K562 (cell line): Measurements from ENCODE around the gene GRB10. TPM values are rescaled to one million over a fixed set of nuclear protein-coding genes. Genes with fewer than 3 reads are reported as not detected.

Experiments used
- ATAC-seq: fragments of 200-7000 bp; cut with Tn5 transposase; 3 replicates; pipeline ENCODE4 v1.9.1; 2020; ENCODE audit warnings: moderate library complexity
- BruUV-seq: library from RNA; stranded (reverse); fragments of 400-500 nt; replicated peaks from 2 replicates; lab custom pipeline; 2021; lab: Mats Ljungman, UMichigan
- CTCF ChIA-PET: fragments of 300-600 bp; formaldehyde crosslinking; extraction: SDS; loops from one replicate; lab custom pipeline; 2021; ENCODE audit warnings: low intra/inter-chr PET ratio; lab: Yijun Ruan, JAX
- POLR2A ChIA-PET: fragments of 300-600, 350-650 bp; sonication (Branson Sonifier 250); formaldehyde crosslinking; extraction: SDS; loops from one replicate; lab custom pipeline; 2021; ENCODE audit warnings: antibody characterized with exemption, inconsistent platforms; lab: Yijun Ruan, JAX
- DNase-seq, 4 experiments: peaks; one replicate each; pipeline versions ENCODE4 v3.0.0 to v3.0.0-alpha.2; 2011 to 2018; ENCODE audit warnings: low spot score in 3 of 4, mixed read lengths in 3 of 4; ENCODE audit errors: extremely low read depth in 1 of 4
- FAIRE-seq: peaks from 2 replicates; lab custom pipeline; 2011; peaks lifted over from hg19 to GRCh38; lab: Jason Lieb, UNC
- H2AFZ ChIP-seq: 2 replicates; pipeline ENCODE4 v1.6.0; 2011; ENCODE audit warnings: low read depth, low read length, control low read depth, inconsistent platforms
- H3K27ac ChIP-seq: fragments of 200-600 bp; 3 replicates; pipeline ENCODE4 v1.8.0; 2011; ENCODE audit warnings: low read depth, mild to moderate bottlenecking, control low read depth, inconsistent platforms, low read length, moderate library complexity, mixed read lengths; ENCODE audit errors: extremely low read depth
- H3K27me3 ChIP-seq, 2 experiments: fragments of 300-600 bp in 1 of 2; 2 replicates in 1 of 2; 3 replicates in 1 of 2; pipeline versions ENCODE4 v1.6.0 to v1.8.0; 2011; ENCODE audit warnings: inconsistent platforms in 2 of 2, low read length in 2 of 2, mild to moderate bottlenecking in 1 of 2, mixed read lengths in 1 of 2, moderate library complexity in 1 of 2; ENCODE audit not compliant: control insufficient read depth in 2 of 2, insufficient read depth in 2 of 2
- H3K36me3 ChIP-seq: fragments of 300-600 bp; 3 replicates; pipeline ENCODE4 v1.8.0; 2011; ENCODE audit warnings: mild to moderate bottlenecking, low read length, inconsistent platforms; ENCODE audit not compliant: control insufficient read depth, insufficient read depth
- H3K4me1 ChIP-seq, 2 experiments: fragments of 200-600 bp in 1 of 2; replicated peaks in 1 of 2; 2 replicates in 1 of 2; 3 replicates in 1 of 2; pipeline versions ENCODE4 v1.5.1 to v1.8.0; 2011; ENCODE audit warnings: inconsistent platforms in 2 of 2, low read length in 2 of 2, mild to moderate bottlenecking in 1 of 2, mixed read lengths in 1 of 2, moderate library complexity in 1 of 2; ENCODE audit not compliant: control insufficient read depth in 2 of 2, insufficient read depth in 2 of 2
- H3K4me2 ChIP-seq: 2 replicates; pipeline ENCODE4 v1.6.1; 2011; ENCODE audit warnings: low read length, control low read depth, inconsistent platforms, mixed read lengths; ENCODE audit not compliant: insufficient read depth
- H3K4me3 ChIP-seq: fragments of 200-600 bp; sonication (generic), shearing (Covaris generic); 2 replicates; pipeline ENCODE4 v1.5.1; 2016; ENCODE audit warnings: control low read depth, inconsistent platforms
- H3K79me2 ChIP-seq: fragments of 200-600 bp; 3 replicates; pipeline ENCODE4 v1.8.0; 2011; ENCODE audit warnings: low read length, inconsistent platforms; ENCODE audit not compliant: control insufficient read depth, insufficient read depth
- H3K9ac ChIP-seq, 2 experiments: 2 replicates each; pipeline versions ENCODE4 v1.6.0 to v1.6.1; 2011; ENCODE audit warnings: low read depth in 2 of 2, low read length in 2 of 2, control low read depth in 1 of 2, inconsistent platforms in 1 of 2, mild to moderate bottlenecking in 1 of 2, mixed read lengths in 1 of 2; ENCODE audit not compliant: insufficient read depth in 1 of 2
- H3K9me1 ChIP-seq: one replicate; pipeline ENCODE4 v1.6.0; 2011; ENCODE audit warnings: inconsistent platforms, mild to moderate bottlenecking, low read length, moderate library complexity; ENCODE audit not compliant: control insufficient read depth, insufficient read depth
- H3K9me3 ChIP-seq: replicated peaks from 2 replicates; pipeline ENCODE4 v1.5.1; 2011; ENCODE audit warnings: low read depth, low read length, inconsistent platforms; ENCODE audit not compliant: control insufficient read depth, insufficient read depth
- H4K20me1 ChIP-seq: replicated peaks from 2 replicates; pipeline ENCODE4 v1.6.1; 2011; ENCODE audit warnings: low read length, inconsistent platforms, mixed read lengths; ENCODE audit not compliant: control insufficient read depth, insufficient read depth
- ETS1 ChIP-seq: conservative IDR thresholded peaks from 2 replicates; pipeline ENCODE4 v1.6.1; 2011; ENCODE audit warnings: low read depth, mild to moderate bottlenecking, low read length; ENCODE audit not compliant: control insufficient read depth
- MNT ChIP-seq, 2 experiments: fragments of 450-650 bp; conservative IDR thresholded peaks; 2 replicates each; pipeline ENCODE4 v1.6.1; 2017; ENCODE audit warnings: mild to moderate bottlenecking in 2 of 2, moderate library complexity in 2 of 2
- NFIC ChIP-seq: fragments of 450-650 bp; IDR thresholded peaks from 2 replicates; pipeline ENCODE4 v1.6.1; 2017; ENCODE audit warnings: mild to moderate bottlenecking, inconsistent platforms
- POLR2G ChIP-seq: fragments of 200-400 bp; formaldehyde crosslinking; IDR thresholded peaks from 2 replicates; pipeline ENCODE4 v1.6.1; 2017; ENCODE audit warnings: low read depth, mild to moderate bottlenecking, antibody characterized with exemption, low read length, moderate library complexity
- RBM22 ChIP-seq: fragments of 200-400 bp; formaldehyde crosslinking; IDR thresholded peaks from 2 replicates; pipeline ENCODE4 v1.6.1; 2018; ENCODE audit warnings: low read length, low read depth; ENCODE audit not compliant: poor library complexity, severe bottlenecking
- SMARCB1 ChIP-seq: IDR thresholded peaks from 2 replicates; pipeline ENCODE4 v1.6.1; 2011; ENCODE audit warnings: improper control_type of control experiment, low read depth; ENCODE audit not compliant: insufficient read length
- SP1 ChIP-seq: sonication (generic); formaldehyde crosslinking; IDR thresholded peaks from 2 replicates; pipeline ENCODE4 v1.8.1; 2022; ENCODE audit warnings: mild to moderate bottlenecking, missing genetic modification reagents
- THAP7 ChIP-seq: fragments of 250-450 bp; sonication (Bioruptor Pico); IDR thresholded peaks from 2 replicates; pipeline ENCODE4 v1.5.0; 2021
- WGBS: fragments of 100-300 bp; shearing (Covaris generic); methylation state at CpG from one replicate; pipeline ENCODE4 v1.1.6; 2016; ENCODE audit warnings: low coverage, mixed read lengths; ENCODE audit not compliant: insufficient coverage; ENCODE audit errors: missing lambda C conversion rate; 5-methylcytosine and 5-hydroxymethylcytosine counted together
- in situ Hi-C: fragments of 300-500 bp; cut with MboI; formaldehyde crosslinking; loops from 4 replicates; pipeline ENCODE4 v1.15.0; 2018; ENCODE audit warnings: inconsistent platforms, mixed read lengths
- intact Hi-C: fragments of 100-400 bp; cut with micrococcal nuclease; formaldehyde crosslinking; loops from 2 replicates; pipeline ENCODE4 v1.14.2; 2022
- polyA plus RNA-seq, 8 experiments: library from polyadenylated mRNA; depleted of rRNA in 4 of 8; stranded (reverse) in 5 of 8; unstranded in 3 of 8; fragments of >200 nt; fragmentation: Nextera tagmentation in 2 of 8; fragmentation: Illumina TruSeq in 1 of 8; extraction: Ambion mirVana in 2 of 8; extraction: Trizol in 1 of 8; gene quantifications; 2 replicates each; pipeline versions ENCODE4 v1.2.1 to v1.2.3, GENCODE V29; 2011 to 2014; ENCODE audit warnings: inconsistent platforms in 1 of 8, missing spikeins in 1 of 8
- total RNA-seq, 7 experiments: library from RNA; depleted of rRNA in 6 of 7; stranded (reverse); fragments of >200 nt in 6 of 7; fragmentation: Illumina TruSeq in 2 of 7; extraction: Trizol in 2 of 7; gene quantifications; 2 replicates each; pipeline versions ENCODE4 v1.2.1 to v1.2.3, GENCODE V29; 2011 to 2021; ENCODE audit warnings: low replicate concordance in 1 of 7

GRB10 gene
- total and polyA plus RNA-seq, 9 of the 15 experiments (the other 6 are each of a cell fraction or from before 2014, with no cell fraction given): 8.9 to 88.5 (median 40.7) TPM

GRCh38 chr7:50653126-50653864, 129.4 kb downstream of the GRB10 start:
- FAIRE-seq: no peak
- intact Hi-C loops (no loop called here), in situ Hi-C loops (no loop called here)
- Histone ChIP-seq H3K9me1 (no peaks in the 10 kb centered on the region), H3K4me2 (no peak overlapping the region), H3K4me1 (no peaks in the 10 kb centered on the region), H3K4me3 (no peak overlapping the region), H3K27me3 (no peaks in the 10 kb centered on the region), H3K9ac (peak overlapping the region in 1 of 2 experiments; percentile 17; a peak in 1 of 4 replicates), H4K20me1 (no peaks in the 10 kb centered on the region), H3K9me3 (no peaks in the 10 kb centered on the region), H2AFZ (no peak overlapping the region), H3K36me3 (peaks cover 12% of the 10 kb centered on the region), H3K27ac (no peak overlapping the region), H3K79me2 (no peaks in the 10 kb centered on the region)
- TF ChIP-seq SP1 (CRISPR knock-in tag) (no peak), MNT (conservative IDR thresholded peaks at IDR 0.05) (no peak), THAP7 (CRISPR knock-in tag) (no peak), NFIC (no peak), SMARCB1 (no peak), POLR2G (peak; percentile 49; the same call in 1 of the 2 replicates), ETS1 (no peak), RBM22 (peak; percentile 51)
- POLR2A ChIA-PET: interaction anchor here (0.6 to 1.2 kb wide), 4 partner anchors 9 to 182 kb away, joined by 3 read pairs; no protein-coding TSS in a partner anchor
- CTCF ChIA-PET: no interaction called here
- 80% methylated on average over 16 of the region's 16 CpGs for WGBS
- no peak for DNase-seq
- ATAC-seq: peak; percentile 16
- no TSS peak for BruUV-seq
